ENCODE results near the gene ACOXL. TPM values are rescaled to one million over a fixed set of nuclear protein-coding genes. Genes with fewer than 3 reads are reported as not detected.

The ACOXL gene
- total RNA-seq, 3 donors from 2014 or later (not counting 1 experiment from before 2014, with no cell fraction given) = not detected

DNA sequence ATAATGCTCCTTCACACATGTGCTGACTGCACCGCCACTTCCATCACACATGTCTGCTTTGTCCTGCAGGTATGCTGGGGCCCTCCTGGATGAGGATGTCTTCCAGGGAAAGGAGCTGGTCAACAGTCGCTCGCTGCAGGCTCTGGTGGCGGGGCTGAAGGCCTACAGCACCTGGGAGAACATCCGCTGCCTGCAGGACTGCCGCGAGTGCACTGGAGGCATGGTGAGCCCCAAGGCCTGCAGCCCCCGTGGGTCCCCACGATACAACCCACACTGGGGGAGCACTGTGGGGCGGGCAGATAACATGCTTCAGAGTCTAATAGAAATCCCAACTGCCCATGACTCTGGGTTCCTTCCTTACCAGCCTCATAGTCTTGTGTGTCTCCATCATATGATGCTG, 201.0 kb downstream of the ACOXL start:
- Histone ChIP-seq H3K9me3 (ENCODE audit: control insufficient read depth, insufficient read depth, low read length) (peaks cover 8% of the 10 kb centered on the region), H3K4me3 (ENCODE audit: low read length) (no peak overlapping the region), H3K27me3 (ENCODE audit: control insufficient read depth, insufficient read depth, low read length) (no peaks in the 10 kb centered on the region), H3K36me3 (ENCODE audit: control insufficient read depth, insufficient read depth, low read length) (no peaks in the 10 kb centered on the region), H3K4me1 (ENCODE audit: control insufficient read depth, insufficient read depth, low read length) (no peaks in the 10 kb centered on the region), H3K27ac (ENCODE audit: low read length) (no peak overlapping the region)
- Mint-ChIP-seq H3K36me3 (peaks cover 7% of the 10 kb centered on the region), H3K4me1 (no peaks in the 10 kb centered on the region), H3K27me3 (ENCODE audit: low read depth in 2 of 2) (peaks cover 0 to 7% of the 10 kb centered on the region in 2 donors), H3K9me3 (peaks cover 0 to 3% of the 10 kb centered on the region in 2 donors), H3K4me3 (no peak overlapping the region), H3K27ac (no peak overlapping the region)
- intact Hi-C loops (cut with micrococcal nuclease) = no loop called here
- no peak for TF ChIP-seq CTCF (IDR thresholded peaks at IDR 0.05)
- ATAC-seq (no peak), DNase-seq (no peak)
- 88% methylated on average over 10 of the region's 10 CpGs for WGBS (ENCODE audit: insufficient coverage)

- H3K27me3 ChIP-seq (ENCODE audit: control insufficient read depth, insufficient read depth, low read length) = no peaks in the 10 kb centered on the region
- no peaks in the 10 kb centered on the region for H3K4me1 ChIP-seq (ENCODE audit: control insufficient read depth, insufficient read depth, low read length)
- intact Hi-C loops (cut with micrococcal nuclease) = no loop called here
- no peak for ATAC-seq
- no peak overlapping the region for H3K27ac Mint-ChIP-seq
- no peaks in the 10 kb centered on the region for H3K4me1 Mint-ChIP-seq
- H3K27ac ChIP-seq (ENCODE audit: low read length) = no peak overlapping the region
- no peak overlapping the region for H3K4me3 ChIP-seq (ENCODE audit: low read length)
- DNase-seq = no peak
- H3K36me3 ChIP-seq (ENCODE audit: control insufficient read depth, insufficient read depth, low read length) = no peaks in the 10 kb centered on the region
- peaks cover 0 to 7% of the 10 kb centered on the region in 2 donors for H3K27me3 Mint-ChIP-seq (ENCODE audit: low read depth in 2 of 2)
- H3K36me3 Mint-ChIP-seq = no peaks in the 10 kb centered on the region
- H3K4me3 Mint-ChIP-seq = no peak overlapping the region
- no peak for TF ChIP-seq CTCF (IDR thresholded peaks at IDR 0.05)
- H3K9me3 Mint-ChIP-seq = no peaks in the 10 kb centered on the region
- 90% methylated on average over 6 of the region's 6 CpGs for WGBS (ENCODE audit: insufficient coverage)
- H3K9me3 ChIP-seq (ENCODE audit: control insufficient read depth, insufficient read depth, low read length) = peaks cover 2% of the 10 kb centered on the region
Measured at GRCh38 chr2:110934948-110935347, 202.6 kb downstream of the ACOXL start.

GRCh38 chr2:110940376-110940910, 208.1 kb downstream of the ACOXL start:
- Mint-ChIP-seq H3K27ac (no peak overlapping the region), H3K4me3 (no peak overlapping the region), H3K4me1 (no peaks in the 10 kb centered on the region), H3K36me3 (no peaks in the 10 kb centered on the region), H3K9me3 (no peaks in the 10 kb centered on the region), H3K27me3 (ENCODE audit: low read depth in 2 of 2) (no peaks in the 10 kb centered on the region)
- DNase-seq (no peak), ATAC-seq (no peak)
- H3K27ac ChIP-seq (ENCODE audit: low read length) = no peak overlapping the region
- no peaks in the 10 kb centered on the region for H3K4me1 ChIP-seq (ENCODE audit: control insufficient read depth, insufficient read depth, low read length)
- no peaks in the 10 kb centered on the region for H3K36me3 ChIP-seq (ENCODE audit: control insufficient read depth, insufficient read depth, low read length)
- 90% methylated on average over 3 of the region's 5 CpGs for WGBS (ENCODE audit: insufficient coverage)
- TF ChIP-seq CTCF (IDR thresholded peaks at IDR 0.05) = no peak
- H3K4me3 ChIP-seq (ENCODE audit: low read length) = no peak overlapping the region
- no peaks in the 10 kb centered on the region for H3K27me3 ChIP-seq (ENCODE audit: control insufficient read depth, insufficient read depth, low read length)
- H3K9me3 ChIP-seq (ENCODE audit: control insufficient read depth, insufficient read depth, low read length) = no peaks in the 10 kb centered on the region
- intact Hi-C loops (cut with micrococcal nuclease) = no loop called here

GRCh38 chr2:110941226-110941625, 208.9 kb downstream of the ACOXL start:
- Histone ChIP-seq H3K4me1 (ENCODE audit: control insufficient read depth, insufficient read depth, low read length) (no peaks in the 10 kb centered on the region), H3K27ac (ENCODE audit: low read length) (no peak overlapping the region), H3K9me3 (ENCODE audit: control insufficient read depth, insufficient read depth, low read length) (no peaks in the 10 kb centered on the region), H3K36me3 (ENCODE audit: control insufficient read depth, insufficient read depth, low read length) (no peaks in the 10 kb centered on the region), H3K4me3 (ENCODE audit: low read length) (no peak overlapping the region), H3K27me3 (ENCODE audit: control insufficient read depth, insufficient read depth, low read length) (no peaks in the 10 kb centered on the region)
- intact Hi-C loops (cut with micrococcal nuclease) = no loop called here
- no peaks in the 10 kb centered on the region for H3K27me3 Mint-ChIP-seq (ENCODE audit: low read depth in 2 of 2)
- TF ChIP-seq CTCF (IDR thresholded peaks at IDR 0.05) = no peak
- no peak overlapping the region for H3K27ac Mint-ChIP-seq
- ATAC-seq (no peak), DNase-seq (no peak)
- H3K4me3 Mint-ChIP-seq = no peak overlapping the region
- H3K9me3 Mint-ChIP-seq = no peaks in the 10 kb centered on the region
- H3K36me3 Mint-ChIP-seq = no peaks in the 10 kb centered on the region
- H3K4me1 Mint-ChIP-seq = no peaks in the 10 kb centered on the region
- 73% methylated on average over 2 of the region's 2 CpGs for WGBS (ENCODE audit: insufficient coverage)

Measured in natural killer cell (primary cell).